ENCODE data around the gene CFAP46.

GRCh38 chr10:132788831-132789219 is 153.5 kb downstream of the CFAP46 start:
- TF ChIP-seq MAFK (IDR thresholded peaks at IDR 0.05; ENCODE audit: low read depth, low read length) (no peak), CTCF (conservative IDR thresholded peaks at IDR 0.05; ENCODE audit: low read depth, low read length) (no peak), POLR2A (IDR thresholded peaks at IDR 0.05; ENCODE audit: low read depth, low read length) (no peak), MXI1 (IDR thresholded peaks at IDR 0.05; ENCODE audit: borderline replicate concordance, low read depth, low read length) (no peak), SMC3 (IDR thresholded peaks at IDR 0.05; ENCODE audit: low read depth, low read length) (no peak)
